Fibroblast of skin of back (primary cell): ENCODE measurements around the gene TNKS1BP1.
A peak's percentile ranks its signal among the peaks of the same experiment; 100 is the strongest.
"Not testable (repeated sequence)": the region's sequence is repeated elsewhere in the genome, so short reads cannot be mapped to it uniquely, and the experiment has no call there.

ENCODE experiments used
- DNase-seq: peaks from one replicate; pipeline ENCODE4 v3.0.0-alpha.2; 2013

Gene TNKS1BP1

DNA sequence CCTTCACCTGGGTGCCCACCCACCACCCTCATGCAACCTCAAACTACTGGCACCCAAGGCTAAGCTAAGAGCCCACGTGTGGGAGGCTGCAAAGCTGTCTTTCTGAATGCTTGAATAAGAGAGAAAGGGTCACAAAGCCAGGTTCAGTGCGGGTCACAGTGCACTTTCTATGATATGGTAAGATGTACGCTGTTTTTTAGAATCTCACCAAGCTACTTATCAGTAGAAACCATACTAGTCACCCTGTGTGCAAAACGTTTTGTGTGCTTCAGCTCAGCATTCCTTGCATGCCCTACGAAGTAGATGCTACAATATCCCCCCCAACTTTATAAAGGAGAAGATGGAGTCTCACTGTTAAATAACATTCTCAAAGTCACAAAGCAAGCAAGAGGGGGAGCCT lies 28.3 kb upstream of the TNKS1BP1 start:
- no peak for DNase-seq

DNA sequence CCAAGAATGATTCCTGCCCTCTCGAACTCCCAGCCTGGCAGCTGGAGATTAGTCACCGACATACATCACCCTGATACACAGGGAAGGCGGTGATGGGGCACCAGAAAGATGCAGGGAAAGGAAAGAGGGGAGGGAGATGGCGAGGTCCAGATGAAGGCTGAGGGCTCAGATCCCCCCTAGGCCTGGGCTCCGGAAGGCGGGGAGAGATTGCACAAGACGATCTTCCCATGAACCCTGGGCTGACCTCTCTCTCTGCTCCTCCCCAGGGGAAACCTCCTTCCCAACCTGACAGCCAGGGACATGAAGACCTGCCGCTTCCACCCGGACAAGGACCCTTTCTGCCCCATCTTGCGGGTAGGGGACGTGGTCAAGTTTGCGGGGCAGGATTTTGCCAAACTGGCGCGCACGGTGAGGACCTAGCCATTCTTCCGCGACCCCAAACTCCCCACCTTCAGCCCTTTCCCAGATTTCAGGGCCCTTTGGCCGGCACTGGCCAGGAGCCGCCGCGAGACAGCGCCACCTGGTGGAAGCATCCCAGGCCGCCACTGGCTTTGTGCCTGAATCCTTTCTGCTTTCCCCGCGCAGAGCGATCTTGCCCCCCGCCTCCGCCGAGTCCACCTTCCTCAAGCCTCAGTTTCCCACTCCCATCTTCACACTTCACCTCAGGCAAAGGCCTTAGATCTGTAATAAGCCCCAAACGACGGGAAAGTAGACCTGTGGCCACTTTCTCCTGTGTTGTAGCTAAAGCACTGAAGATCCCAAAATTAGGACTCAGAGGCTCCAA lies 24.9 kb upstream of the TNKS1BP1 start:
- peak; percentile 32 for DNase-seq

- no peak for DNase-seq
Observed at GRCh38 chr11:57348636-57349313, 24.0 kb upstream of the TNKS1BP1 start.

GRCh38 chr11:57348052-57348451 lies 23.3 kb upstream of the TNKS1BP1 start:
- DNase-seq, result no peak

DNA sequence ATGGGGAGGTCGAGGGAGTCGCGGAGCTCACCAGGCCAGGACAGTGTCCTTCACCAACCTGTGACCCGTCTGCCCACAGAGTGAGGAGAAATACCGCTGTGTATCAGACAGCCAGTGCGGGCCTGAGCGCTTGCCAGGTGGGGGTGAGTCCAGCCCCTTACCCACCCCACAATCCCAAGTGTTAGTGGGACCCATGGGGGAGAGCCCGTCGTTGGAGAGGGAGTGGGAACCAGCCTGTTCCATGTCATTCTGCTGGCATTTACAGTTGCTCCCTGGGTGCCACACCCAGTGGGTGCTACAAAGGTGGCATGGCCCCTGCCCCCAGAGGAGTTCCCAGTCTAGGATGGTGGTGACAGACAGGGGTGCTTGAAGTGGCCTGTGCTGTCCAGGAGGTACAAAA lies 22.6 kb upstream of the TNKS1BP1 start:
- DNase-seq, result no peak

GRCh38 chr11:57345555-57346211 lies 20.9 kb upstream of the TNKS1BP1 start:
- DNase-seq, result peak; percentile 65

- DNase-seq, result no peak
Observed at GRCh38 chr11:57344826-57345225, 20.1 kb upstream of the TNKS1BP1 start.

DNA sequence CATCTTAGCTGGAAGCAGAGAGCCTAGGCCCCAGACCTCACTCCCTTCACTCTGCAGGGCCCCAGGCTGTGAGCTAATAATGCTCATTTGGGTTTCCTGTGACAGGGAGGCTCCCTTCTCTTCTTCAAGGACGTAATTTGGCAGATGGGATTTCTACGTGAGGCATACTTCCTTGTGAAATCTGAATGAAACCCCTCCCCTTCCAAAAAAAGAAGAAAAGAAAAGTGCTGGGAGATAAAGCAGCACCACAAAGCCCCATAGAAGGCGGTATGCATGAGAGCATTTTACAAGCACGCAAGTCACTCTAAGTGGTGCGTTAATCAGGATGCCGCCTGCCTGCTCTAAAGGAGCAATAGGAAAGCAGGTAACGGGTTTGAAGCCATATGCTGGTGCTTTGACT lies 19.1 kb upstream of the TNKS1BP1 start:
- no peak for DNase-seq

DNA sequence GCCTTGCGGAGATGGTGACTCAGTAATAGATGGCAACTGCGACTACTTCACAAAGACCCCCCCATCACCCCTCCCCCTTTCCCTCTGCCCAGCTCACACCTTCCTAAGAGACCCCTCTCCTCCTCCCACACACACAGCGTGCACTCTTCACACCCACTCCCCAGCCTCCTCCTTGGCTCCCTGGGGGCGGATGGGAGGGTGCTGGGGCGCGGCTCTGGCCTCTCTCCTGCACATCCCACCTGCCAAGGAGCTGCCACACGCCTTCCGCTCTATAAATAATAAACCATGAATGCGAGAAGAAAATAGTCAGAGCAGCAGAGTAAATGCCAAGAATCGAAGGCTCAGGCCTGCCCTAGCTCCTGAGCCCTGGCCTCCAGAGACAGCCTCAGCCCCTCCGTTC lies 17.9 kb upstream of the TNKS1BP1 start:
- no peak for DNase-seq

DNA sequence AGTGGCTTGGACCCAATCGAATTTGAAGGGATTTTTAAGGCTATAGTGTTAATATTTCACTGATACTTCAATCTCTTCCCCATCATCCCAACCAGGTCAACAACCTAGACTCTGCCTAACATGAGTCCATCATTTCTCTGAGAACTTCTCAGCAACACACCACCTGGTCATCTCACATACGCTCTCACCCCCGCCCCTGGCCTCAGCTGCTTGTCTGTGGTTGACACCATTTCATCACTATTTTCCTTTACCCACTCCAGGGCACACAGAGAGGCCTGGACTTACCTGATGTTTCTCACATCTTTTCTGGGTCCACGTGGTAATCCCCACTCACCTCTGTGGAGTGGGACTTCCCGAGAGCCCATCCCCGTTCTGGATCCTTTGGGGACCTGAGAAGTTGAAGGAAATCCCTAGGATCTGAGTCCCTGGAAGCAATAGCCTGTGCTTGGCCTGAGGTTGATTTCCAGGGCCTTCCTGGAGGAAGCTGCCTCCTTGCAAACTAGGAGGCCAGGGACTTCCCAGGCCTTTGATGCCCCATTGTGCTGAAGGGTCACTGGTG lies 16.6 kb upstream of the TNKS1BP1 start:
- no peak for DNase-seq

- peak; percentile 42 for DNase-seq
Observed at GRCh38 chr11:57340039-57340615, 15.4 kb upstream of the TNKS1BP1 start.

- no peak for DNase-seq
Observed at GRCh38 chr11:57339328-57339727, 14.6 kb upstream of the TNKS1BP1 start.

- DNase-seq, result no peak
Observed at GRCh38 chr11:57338142-57338541, 13.4 kb upstream of the TNKS1BP1 start, which contains the start of gene P2RX3. P2RX3 (plus strand) TSS chr11:57338352; CDS start chr11:57338551, 199 bp downstream.

DNA sequence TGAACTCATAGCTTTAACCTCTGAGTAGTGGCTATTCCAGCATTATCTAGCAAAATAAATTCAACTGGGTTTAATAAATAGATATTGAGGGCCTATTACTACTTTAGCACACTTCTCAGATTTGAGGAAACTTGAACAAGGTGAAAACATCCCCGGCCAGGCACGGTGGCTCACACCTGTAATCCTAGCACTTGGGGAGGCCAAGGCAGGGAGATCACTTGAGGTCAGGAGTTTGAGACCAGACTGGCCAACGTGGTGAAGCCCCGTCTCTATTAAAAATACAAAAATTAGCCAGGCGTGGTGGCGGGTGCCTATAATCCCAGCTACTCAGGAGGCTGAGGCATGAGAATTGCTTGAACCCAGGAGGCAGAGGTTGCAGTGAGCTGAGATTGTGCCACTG lies 12.1 kb upstream of the TNKS1BP1 start:
- not testable (repeated sequence) for DNase-seq

GRCh38 chr11:57336111-57336666 lies 11.4 kb upstream of the TNKS1BP1 start:
- DNase-seq, result no peak

- DNase-seq, result peak; percentile 91
Observed at GRCh38 chr11:57335343-57336110, 10.8 kb upstream of the TNKS1BP1 start, which contains the start of gene SSRP1. SSRP1 (minus strand) TSS chr11:57335892; CDS start chr11:57335121, 771 bp downstream.

DNA sequence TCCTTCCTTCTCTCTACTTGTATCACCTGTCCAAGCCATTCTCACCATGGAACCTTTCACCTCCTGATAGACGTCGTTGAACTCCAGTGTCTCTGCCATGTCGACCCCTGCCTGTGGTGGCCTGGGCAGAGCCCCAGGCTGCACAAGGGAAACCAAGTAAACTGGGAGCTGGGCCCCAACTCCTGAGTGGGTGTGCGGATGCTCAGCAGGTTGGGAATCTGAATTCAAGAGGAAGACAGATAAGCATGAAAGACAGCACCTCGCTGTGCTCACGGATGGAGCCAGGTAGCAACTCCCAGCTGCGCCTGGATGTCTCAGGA lies 10.2 kb upstream of the TNKS1BP1 start:
- no peak for DNase-seq

GRCh38 chr11:57332694-57333440 lies 8.1 kb upstream of the TNKS1BP1 start:
- no peak for DNase-seq

DNA sequence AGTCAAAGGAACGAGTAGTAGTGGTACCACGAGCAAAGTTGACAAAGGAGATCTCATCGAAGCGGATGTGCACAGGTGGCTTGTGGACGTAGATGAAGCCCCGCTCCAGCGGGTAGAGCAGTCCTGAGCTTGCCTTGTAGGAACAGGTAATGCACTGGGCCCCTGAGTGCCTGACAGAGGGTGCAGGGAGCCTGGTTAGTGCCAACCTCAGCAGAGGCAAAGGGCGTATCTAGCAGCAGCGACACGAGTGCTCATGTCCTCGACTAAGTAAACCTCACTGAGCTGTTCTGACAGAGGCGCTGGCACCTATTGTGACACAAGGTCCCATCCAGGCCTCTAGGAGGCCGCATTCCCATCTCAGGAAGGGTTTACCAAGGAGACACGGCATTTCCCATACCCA lies 7.0 kb upstream of the TNKS1BP1 start:
- DNase-seq, result no peak

- DNase-seq, result no peak
Observed at GRCh38 chr11:57330029-57330428, 5.3 kb upstream of the TNKS1BP1 start.

DNA sequence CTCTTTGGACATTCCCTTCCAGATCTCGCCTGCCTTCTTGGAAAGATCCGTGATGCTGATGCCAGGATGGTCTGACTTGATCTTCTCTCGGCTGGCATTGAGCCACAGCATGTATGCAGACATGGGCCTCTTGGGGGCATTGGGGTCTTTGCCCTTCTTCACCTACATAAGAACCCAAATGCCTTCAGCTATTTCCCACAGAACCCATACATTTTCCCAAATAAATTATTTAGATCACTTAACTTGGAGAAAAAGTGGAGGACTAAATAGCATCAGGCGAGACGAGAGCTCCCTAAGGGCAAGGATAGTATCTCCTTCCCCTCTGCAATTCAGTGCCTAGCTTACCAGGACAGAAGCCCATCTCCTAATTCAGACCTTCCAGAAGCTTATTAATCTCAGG lies 3.0 kb upstream of the TNKS1BP1 start:
- DNase-seq, result no peak
